SJCRH30 (cell line): ENCODE data around the gene SCARF2. TPM values are rescaled to one million over a fixed set of nuclear protein-coding genes. Genes with fewer than 3 reads are reported as not detected.
"Not testable (repeated sequence)": the region's sequence is repeated elsewhere in the genome, so short reads cannot be mapped to it uniquely, and the experiment has no call there.

Experiments used
- DNase-seq, 2 experiments: peaks; one replicate each; pipeline ENCODE4 v3.0.0-alpha.2; 2015 to 2020
- H3K27ac ChIP-seq: fragments of 250-450 bp; sonication (Bioruptor Pico); 2 replicates; pipeline ENCODE4 v1.5.1; 2020; ENCODE audit warnings: mild to moderate bottlenecking, moderate library complexity
- H3K27me3 ChIP-seq: fragments of 250-450 bp; sonication (Bioruptor Pico); 2 replicates; pipeline ENCODE4 v1.5.1; 2020; ENCODE audit warnings: mild to moderate bottlenecking, moderate library complexity
- H3K36me3 ChIP-seq: fragments of 250-450 bp; sonication (Bioruptor Pico); 2 replicates; pipeline ENCODE4 v1.5.1; 2020; ENCODE audit warnings: mild to moderate bottlenecking, moderate library complexity
- H3K4me1 ChIP-seq: fragments of 250-450 bp; sonication (Bioruptor Pico); 2 replicates; pipeline ENCODE4 v1.5.1; 2020; ENCODE audit warnings: mild to moderate bottlenecking, moderate library complexity
- H3K4me3 ChIP-seq: fragments of 250-450 bp; sonication (Bioruptor Pico); 2 replicates; pipeline ENCODE4 v1.5.1; 2020; ENCODE audit warnings: mild to moderate bottlenecking, moderate library complexity
- H3K9me3 ChIP-seq: fragments of 250-450 bp; sonication (Bioruptor Pico); replicated peaks from 2 replicates; pipeline ENCODE4 v1.5.1; 2020; ENCODE audit warnings: mild to moderate bottlenecking, moderate library complexity
- total RNA-seq: library from RNA; depleted of rRNA; stranded (reverse); fragments of >200 nt; shearing (Covaris generic); gene quantifications from 2 replicates; pipeline ENCODE4 v1.2.3, GENCODE V29; 2014; rRNA removed

SCARF2 gene, protein sequence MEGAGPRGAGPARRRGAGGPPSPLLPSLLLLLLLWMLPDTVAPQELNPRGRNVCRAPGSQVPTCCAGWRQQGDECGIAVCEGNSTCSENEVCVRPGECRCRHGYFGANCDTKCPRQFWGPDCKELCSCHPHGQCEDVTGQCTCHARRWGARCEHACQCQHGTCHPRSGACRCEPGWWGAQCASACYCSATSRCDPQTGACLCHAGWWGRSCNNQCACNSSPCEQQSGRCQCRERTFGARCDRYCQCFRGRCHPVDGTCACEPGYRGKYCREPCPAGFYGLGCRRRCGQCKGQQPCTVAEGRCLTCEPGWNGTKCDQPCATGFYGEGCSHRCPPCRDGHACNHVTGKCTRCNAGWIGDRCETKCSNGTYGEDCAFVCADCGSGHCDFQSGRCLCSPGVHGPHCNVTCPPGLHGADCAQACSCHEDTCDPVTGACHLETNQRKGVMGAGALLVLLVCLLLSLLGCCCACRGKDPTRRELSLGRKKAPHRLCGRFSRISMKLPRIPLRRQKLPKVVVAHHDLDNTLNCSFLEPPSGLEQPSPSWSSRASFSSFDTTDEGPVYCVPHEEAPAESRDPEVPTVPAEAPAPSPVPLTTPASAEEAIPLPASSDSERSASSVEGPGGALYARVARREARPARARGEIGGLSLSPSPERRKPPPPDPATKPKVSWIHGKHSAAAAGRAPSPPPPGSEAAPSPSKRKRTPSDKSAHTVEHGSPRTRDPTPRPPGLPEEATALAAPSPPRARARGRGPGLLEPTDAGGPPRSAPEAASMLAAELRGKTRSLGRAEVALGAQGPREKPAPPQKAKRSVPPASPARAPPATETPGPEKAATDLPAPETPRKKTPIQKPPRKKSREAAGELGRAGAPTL
- total RNA-seq: 10.6 and 12.9 TPM in 2 replicates

DNA sequence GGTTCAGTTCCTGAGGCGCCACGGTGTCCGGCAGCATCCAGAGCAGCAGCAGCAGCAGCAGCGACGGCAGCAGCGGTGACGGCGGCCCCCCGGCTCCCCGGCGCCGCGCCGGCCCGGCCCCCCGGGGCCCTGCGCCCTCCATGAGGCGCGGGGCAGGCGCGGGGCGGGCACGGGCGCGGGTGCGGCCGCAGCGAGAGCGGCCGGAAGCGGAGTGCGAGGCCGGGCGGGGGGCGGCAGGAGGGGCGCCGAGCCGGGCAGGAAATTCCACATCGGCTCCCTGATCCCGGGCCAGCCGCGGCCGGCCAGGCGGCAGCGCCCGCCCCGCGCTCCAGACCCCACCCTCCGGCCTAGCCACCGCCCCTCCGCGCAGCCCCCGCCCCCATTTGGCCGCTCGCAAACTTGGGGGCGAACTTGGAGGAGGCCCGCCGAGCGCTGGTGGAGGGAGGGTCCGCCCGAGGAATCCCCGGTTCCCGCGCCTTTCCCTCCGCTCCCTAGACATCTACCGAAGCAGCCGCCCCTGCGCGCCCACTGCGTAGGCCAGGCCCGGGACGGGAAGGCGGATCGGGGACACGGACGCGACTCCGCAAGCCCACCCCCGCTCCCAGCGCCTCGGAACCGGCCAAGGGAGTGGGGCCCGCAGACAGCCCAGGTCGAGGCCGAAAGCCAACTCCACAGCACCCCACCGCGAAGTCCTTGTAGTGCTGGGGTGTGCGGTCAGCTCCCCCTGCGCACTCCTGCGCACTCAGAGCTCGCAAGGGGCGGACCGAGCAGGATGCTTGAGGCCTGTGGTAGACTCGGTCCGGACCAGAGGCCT, at the start of gene SCARF2:
Gene SCARF2 (minus strand): TSS at position 213 of the 814 bp plus-strand sequence. CDS start 71 bp downstream, at position 142.
- H3K4me3 ChIP-seq: peak within 1 kb of the TSS; percentile 97

DNA sequence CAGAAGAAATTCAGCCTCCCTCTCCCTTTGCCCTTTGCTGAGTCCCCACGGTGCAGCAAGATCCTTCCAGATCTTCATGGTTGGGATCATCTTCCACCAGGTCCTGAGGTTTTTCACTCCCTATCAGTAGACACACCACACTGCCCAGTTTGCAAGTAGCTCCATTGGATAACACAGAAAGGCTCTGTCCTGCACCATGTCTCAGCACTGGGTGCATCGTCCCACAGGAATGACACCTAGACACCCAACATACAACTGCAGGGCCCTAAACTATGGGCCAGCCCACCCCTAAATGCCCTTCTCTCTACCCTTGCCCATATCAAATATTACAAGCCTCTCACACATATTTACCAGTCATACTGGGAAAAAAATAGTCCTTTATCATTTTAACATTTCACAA, 48.6 kb upstream of the SCARF2 start:
- peaks cover 7% of the 10 kb centered on the region; the same call in 1 of the 2 replicates for H3K4me1 ChIP-seq
- no peak overlapping the region for H3K27ac ChIP-seq
- no peak for DNase-seq
- peaks cover 3% of the 10 kb centered on the region for H3K36me3 ChIP-seq
- no peaks in the 10 kb centered on the region for H3K27me3 ChIP-seq
- H3K9me3 ChIP-seq: no peaks in the 10 kb centered on the region
- H3K4me3 ChIP-seq: no peak overlapping the region

More for the DNA sequence above, at the start of gene SCARF2:
- Histone ChIP-seq H3K4me1 (no peaks in the 10 kb centered on the region; the same call in 1 of the 2 replicates), H3K27me3 (no peaks in the 10 kb centered on the region), H3K36me3 (no peaks in the 10 kb centered on the region), H3K27ac (peak within 1 kb of the TSS; percentile 16; the same call in 1 of the 2 replicates), H3K9me3 (no peaks in the 10 kb centered on the region)
- DNase-seq: peak; percentile 60 to 65

DNA sequence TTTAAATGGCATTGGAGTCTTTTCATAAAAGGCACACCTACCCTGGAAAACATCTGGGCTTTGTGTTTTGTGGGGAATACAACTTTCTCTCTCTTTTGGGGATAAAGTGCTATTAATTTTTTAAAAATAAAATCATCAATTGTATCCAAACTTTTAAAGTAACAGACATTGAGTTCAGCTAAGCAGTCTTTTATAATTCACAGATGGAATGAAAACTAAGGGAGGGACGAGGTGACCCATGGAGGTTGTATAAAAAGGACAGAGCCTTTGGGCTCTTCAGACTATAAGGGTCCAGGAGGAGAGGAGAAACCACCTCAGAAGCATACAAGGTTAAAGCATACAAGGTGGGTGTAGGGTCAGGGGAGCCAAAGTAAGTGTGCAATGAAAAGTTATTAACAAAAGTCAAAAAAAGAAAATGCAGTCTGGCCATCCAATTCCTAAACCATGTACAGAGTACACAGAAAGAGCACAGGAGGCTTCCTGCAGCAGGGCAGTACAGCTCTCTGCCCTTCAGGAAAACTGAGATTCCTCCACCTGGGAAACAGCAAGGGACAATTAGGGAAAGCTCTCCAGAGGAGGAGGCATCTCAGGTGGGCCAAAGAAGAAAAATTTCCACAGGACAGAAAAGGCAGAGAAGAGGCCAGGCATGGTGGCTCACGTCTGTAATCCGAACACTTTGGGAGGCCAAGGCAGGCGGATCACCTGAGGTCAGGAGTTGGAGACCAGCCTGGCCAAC, 47.5 kb upstream of the SCARF2 start:
- Histone ChIP-seq H3K27me3 (no peaks in the 10 kb centered on the region), H3K4me1 (peaks cover 6% of the 10 kb centered on the region; the same call in 1 of the 2 replicates), H3K4me3 (no peak overlapping the region), H3K9me3 (no peaks in the 10 kb centered on the region), H3K36me3 (peaks cover 3% of the 10 kb centered on the region), H3K27ac (no peak overlapping the region)
- DNase-seq: no peak

DNA sequence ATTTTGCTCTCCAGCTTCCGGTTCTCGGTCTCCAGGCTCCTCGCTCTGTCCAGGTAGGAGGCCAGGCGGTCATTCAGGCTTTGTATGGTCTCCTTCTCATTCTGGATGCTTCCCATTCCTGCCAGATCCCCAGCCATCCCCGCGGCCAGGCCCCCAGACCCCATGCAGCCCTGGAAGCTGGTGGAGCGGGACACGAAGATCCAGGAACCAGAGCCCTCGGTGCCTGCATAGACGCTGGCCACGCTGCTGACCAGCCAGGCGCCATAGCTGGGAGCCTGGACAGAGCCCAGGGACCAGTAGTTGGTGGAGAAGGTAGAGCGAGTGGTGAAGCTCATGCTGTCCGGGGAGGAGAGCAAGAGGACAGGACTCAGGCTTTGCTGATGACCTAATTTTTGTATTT, 46.1 kb upstream of the SCARF2 start:
- no peak overlapping the region for H3K4me3 ChIP-seq
- no peak for DNase-seq
- peaks cover 3% of the 10 kb centered on the region for H3K36me3 ChIP-seq
- H3K4me1 ChIP-seq: no peaks in the 10 kb centered on the region
- H3K27ac ChIP-seq: no peak overlapping the region
- no peaks in the 10 kb centered on the region for H3K9me3 ChIP-seq
- no peaks in the 10 kb centered on the region for H3K27me3 ChIP-seq

DNA sequence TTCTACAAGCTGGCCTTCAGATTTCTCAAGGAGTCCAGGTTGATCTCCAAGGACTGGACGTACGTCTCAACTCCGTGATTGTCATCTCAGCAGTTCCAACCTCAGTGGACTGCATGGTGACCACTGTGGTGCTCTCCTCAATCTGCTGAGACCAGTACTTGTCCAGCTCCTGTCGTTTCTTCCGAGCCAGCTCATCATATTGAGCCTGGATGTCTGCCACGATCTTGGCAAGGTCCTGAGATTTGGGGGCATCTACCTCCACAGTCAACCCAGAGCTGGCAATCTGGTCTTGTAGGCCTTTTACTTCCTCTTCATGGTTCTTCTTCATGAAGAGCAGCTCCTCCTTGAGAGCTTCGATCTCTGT, 45.5 kb upstream of the SCARF2 start:
- not testable (repeated sequence) for H3K36me3 ChIP-seq, H3K4me1 ChIP-seq, H3K27ac ChIP-seq, DNase-seq, H3K27me3 ChIP-seq, H3K4me3 ChIP-seq, H3K9me3 ChIP-seq

DNA sequence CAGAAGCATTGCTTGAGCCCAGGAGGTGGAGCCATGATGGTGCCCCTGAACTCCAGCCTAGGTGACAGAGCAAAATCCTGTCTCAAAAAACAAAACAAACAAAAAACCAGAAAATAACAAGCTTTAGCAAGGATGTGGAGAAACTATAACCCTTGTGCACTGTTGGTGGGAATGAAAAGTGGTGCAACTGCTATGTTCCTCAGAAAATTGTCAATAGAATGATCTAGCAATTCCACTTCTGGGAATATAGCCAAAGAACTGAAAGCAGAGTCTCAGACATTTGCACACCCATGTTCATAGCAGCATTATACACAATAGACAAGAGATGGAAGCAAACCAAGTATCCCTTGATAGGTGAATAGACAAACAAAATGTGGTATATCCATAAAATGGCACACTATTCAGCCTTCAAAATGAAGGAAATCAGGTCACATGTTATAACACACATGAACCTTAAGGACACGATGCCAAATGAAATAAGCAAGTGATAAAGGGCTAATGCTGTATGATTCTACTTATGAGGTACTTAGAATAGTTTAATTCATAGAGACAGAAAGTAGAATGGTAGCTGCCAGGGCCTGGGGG, 42.1 kb upstream of the SCARF2 start:
- H3K36me3 ChIP-seq: no peaks in the 10 kb centered on the region; the same call in 1 of the 2 replicates
- no peaks in the 10 kb centered on the region for H3K27me3 ChIP-seq
- DNase-seq: no peak
- no peak overlapping the region for H3K4me3 ChIP-seq
- no peaks in the 10 kb centered on the region for H3K9me3 ChIP-seq
- H3K27ac ChIP-seq: no peak overlapping the region
- H3K4me1 ChIP-seq: no peaks in the 10 kb centered on the region

DNA sequence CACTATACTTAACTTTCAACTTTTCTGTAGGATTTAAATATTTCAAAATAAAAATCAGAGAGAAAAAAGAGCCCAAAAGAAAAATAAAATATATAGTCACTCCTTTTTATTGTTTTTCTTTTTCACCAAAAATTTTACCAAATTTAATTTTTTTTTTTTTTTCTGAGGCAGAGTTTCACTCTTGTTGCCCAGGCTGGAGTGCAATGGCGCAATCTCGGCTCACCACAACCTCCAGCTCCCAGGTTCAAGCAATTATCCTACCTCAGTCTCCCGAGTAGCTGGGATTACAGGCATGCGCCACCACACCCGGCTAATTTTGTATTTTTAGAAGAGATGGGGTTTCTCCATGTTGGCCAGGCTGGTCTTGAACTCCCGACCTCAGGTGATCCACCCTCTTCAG, 40.4 kb upstream of the SCARF2 start:
- not testable (repeated sequence) for H3K4me3 ChIP-seq, DNase-seq, H3K36me3 ChIP-seq, H3K9me3 ChIP-seq, H3K27me3 ChIP-seq, H3K4me1 ChIP-seq, H3K27ac ChIP-seq

DNA sequence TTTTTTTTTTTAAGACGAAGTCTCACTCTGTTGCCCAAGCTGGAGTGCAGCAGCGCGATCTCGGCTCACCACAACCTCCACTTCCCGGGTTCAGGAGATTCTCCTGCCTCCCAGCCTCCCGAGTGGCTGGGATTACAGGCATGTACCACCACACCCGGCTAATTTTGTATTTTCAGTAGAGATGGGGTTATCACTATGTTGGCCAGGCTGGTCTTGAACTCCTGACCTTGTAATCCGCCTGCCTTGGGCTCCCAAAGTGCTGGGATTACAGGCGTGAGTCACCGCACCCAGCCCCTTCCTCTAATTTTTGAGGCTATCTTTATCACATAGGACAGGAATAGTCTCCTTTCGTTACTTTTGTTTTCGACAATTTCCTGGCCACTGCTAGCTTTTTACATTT, 37.9 kb upstream of the SCARF2 start:
- not testable (repeated sequence) for H3K9me3 ChIP-seq, H3K4me3 ChIP-seq, H3K27ac ChIP-seq, H3K4me1 ChIP-seq, H3K36me3 ChIP-seq, DNase-seq, H3K27me3 ChIP-seq

DNA sequence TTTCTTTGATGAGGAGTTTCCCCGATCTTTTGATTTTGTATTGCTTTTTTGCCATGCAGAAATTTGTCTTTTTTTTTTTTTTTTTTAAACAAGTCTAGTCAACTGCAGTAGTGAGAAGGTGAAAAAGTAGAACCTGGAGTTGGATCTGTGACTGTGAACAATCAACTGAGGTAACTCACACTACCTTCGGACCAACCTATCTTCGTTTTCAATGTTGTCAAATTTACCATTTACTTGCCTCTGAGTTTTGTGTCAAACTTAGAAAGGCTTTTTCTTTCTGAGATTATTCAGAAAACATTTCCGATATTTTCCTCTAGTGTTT, 37.5 kb upstream of the SCARF2 start:
- H3K36me3 ChIP-seq: no peaks in the 10 kb centered on the region
- no peak overlapping the region for H3K4me3 ChIP-seq
- no peak for DNase-seq
- H3K9me3 ChIP-seq: no peaks in the 10 kb centered on the region
- H3K4me1 ChIP-seq: no peaks in the 10 kb centered on the region
- H3K27ac ChIP-seq: no peak overlapping the region
- no peaks in the 10 kb centered on the region for H3K27me3 ChIP-seq

DNA sequence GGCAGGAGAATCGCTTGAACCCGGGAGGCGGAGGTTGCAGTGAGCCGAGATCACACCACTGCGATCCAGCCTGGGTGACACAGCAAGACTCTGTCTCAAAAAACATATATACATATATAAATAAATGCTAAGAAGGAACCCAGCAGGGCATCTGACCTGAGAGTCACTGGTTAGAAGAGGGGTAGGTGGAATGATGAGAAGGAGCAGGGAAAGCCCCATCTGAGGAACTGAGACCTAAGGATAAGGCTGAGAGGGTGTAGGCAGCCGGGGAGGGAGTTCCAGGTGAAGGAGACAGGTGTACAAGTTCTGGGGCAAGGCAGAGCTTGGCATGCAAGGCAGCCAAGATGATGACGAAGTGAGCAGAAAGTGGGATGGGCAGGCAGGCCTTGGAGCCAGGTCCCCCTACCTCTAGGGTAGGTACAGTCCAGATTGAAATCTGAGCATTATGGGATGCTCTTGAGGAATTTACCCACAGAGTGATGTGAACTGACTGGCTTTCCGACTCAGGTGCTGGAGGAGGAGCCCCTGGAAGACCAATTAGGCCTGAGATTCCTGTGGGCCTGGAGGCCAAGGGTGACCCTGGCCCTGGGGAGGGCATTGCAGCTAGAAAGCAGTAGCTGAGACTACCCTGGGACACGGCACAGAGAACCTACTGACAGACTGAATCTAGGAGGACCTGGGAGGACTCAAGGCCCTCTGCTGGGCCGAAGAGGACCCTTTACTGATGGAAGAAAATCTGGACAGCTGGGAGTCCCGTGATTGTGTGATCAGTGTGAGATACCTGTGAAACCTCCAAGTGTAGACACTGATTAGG, 35.2 kb upstream of the SCARF2 start:
- H3K4me3 ChIP-seq: no peak overlapping the region
- no peak for DNase-seq
- H3K9me3 ChIP-seq: no peaks in the 10 kb centered on the region
- H3K36me3 ChIP-seq: no peaks in the 10 kb centered on the region
- no peaks in the 10 kb centered on the region for H3K27me3 ChIP-seq
- H3K4me1 ChIP-seq: no peaks in the 10 kb centered on the region
- H3K27ac ChIP-seq: no peak overlapping the region

DNA sequence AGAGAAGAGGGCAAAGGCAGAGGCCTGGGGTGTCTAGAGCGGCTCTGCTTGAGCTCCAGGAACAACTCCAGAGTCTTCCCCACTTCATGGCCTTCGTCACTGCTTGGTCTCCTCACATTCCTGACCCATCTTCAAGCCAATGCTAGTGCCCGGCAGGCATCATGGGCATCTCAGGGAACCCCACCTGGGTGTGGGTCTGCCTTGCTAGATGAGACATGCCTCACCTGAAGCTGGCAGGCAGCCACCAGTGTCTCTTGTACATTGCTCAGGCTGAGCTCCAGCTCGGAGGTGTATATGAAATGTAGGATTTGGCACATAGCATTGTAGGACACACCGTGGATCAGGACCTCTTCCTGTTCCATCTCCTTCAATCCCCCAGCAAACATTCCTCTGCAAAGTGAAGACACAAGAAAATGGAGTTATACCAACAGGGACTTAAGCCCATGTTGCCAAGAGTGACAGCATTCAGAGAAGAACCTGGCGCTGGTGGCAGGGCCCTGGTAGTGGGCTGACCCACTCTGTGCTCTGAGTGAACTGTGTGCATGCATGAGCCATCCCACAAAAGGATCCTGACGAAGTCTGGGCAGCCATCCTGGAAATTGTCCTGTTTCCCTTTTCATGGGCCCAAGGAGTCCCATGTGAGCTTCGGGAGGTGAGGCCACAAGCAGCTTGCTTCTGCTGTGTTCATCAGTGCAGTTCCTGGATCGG, 33.7 kb upstream of the SCARF2 start:
- no peak overlapping the region for H3K27ac ChIP-seq
- H3K9me3 ChIP-seq: no peaks in the 10 kb centered on the region
- no peak overlapping the region for H3K4me3 ChIP-seq
- H3K27me3 ChIP-seq: no peaks in the 10 kb centered on the region
- no peaks in the 10 kb centered on the region for H3K36me3 ChIP-seq
- peaks cover 7% of the 10 kb centered on the region for H3K4me1 ChIP-seq
- DNase-seq: no peak

DNA sequence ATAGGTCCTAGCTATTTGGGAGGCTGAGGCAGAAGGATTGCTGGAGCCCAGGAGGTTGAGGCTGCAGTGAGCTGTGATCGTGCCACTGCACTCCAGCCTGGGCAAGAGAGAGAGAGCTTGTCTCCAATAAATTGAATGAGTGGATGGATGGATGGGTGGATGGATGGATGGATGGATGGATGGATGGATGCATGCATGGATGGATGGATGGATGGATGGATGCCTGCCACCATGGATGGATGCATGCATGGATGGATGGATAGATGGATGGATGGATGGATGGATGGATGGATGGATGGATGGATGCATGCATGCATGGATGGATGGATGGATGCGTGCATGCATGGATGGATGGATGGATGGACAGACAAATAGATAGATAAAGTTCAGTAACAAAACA, 32.9 kb upstream of the SCARF2 start:
- not testable (repeated sequence) for H3K4me3 ChIP-seq, H3K4me1 ChIP-seq, H3K27me3 ChIP-seq, DNase-seq, H3K27ac ChIP-seq, H3K36me3 ChIP-seq, H3K9me3 ChIP-seq
